ENCODE data around the gene CCDC69.

GRCh38 chr5:151184316-151185042, 39.4 kb downstream of the CCDC69 start:
- TF ChIP-seq POLR2A (IDR thresholded peaks at IDR 0.05; ENCODE audit: low read depth, low read length), result no peak
- no peak for TF ChIP-seq POLR2AphosphoS5 (IDR thresholded peaks at IDR 0.05; ENCODE audit: low read depth, low read length)
- no peak for TF ChIP-seq TAF1 (IDR thresholded peaks at IDR 0.05; ENCODE audit: borderline replicate concordance, low read depth, low read length)
